Gastroesophageal sphincter (tissue), 3 donors: ENCODE measurements around the gene LGI2.

Experiments
- EP300 ChIP-seq: sonication (generic); formaldehyde crosslinking; IDR thresholded peaks from one replicate; pipeline ENCODE4 v1.6.1; 2017; ENCODE audit warnings: antibody characterized with exemption, mild to moderate bottlenecking
- POLR2AphosphoS5 ChIP-seq: sonication (generic); formaldehyde crosslinking; IDR thresholded peaks from one replicate; pipeline ENCODE4 v1.6.1; 2017; ENCODE audit warnings: antibody characterized with exemption
- TF ChIP-seq, protein P1 (sequence below), 4 experiments: fragments of 200-600 bp in 2 of 4; fragments of 450-650 bp in 2 of 4; sonication (generic) in 1 of 4; IDR thresholded peaks; one replicate each; pipeline ENCODE4 v1.5.1; 2017 to 2019; ENCODE audit warnings: antibody characterized with exemption in 4 of 4, mild to moderate bottlenecking in 2 of 4, moderate library complexity in 2 of 4

DNA sequence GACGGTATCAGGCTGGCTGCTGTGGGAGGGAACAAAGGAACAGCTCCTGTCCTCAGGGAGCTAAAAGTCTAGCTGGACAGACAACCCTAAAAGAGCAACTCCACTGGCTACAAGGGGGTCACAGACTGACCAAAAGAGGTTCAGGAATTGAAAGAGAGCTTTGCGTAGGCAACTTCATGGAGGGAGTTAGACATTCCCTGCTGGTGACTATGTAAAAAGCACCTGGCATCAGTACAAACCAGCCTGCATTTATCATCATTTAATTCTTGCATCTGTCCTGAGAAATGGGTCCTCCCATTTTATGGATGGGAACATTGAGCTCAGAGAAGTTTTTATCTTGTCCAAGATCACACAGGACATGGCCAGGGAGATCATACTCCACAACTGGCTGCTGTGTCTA is 1.4 kb upstream of the LGI2 start:
- TF ChIP-seq, protein P1, sequence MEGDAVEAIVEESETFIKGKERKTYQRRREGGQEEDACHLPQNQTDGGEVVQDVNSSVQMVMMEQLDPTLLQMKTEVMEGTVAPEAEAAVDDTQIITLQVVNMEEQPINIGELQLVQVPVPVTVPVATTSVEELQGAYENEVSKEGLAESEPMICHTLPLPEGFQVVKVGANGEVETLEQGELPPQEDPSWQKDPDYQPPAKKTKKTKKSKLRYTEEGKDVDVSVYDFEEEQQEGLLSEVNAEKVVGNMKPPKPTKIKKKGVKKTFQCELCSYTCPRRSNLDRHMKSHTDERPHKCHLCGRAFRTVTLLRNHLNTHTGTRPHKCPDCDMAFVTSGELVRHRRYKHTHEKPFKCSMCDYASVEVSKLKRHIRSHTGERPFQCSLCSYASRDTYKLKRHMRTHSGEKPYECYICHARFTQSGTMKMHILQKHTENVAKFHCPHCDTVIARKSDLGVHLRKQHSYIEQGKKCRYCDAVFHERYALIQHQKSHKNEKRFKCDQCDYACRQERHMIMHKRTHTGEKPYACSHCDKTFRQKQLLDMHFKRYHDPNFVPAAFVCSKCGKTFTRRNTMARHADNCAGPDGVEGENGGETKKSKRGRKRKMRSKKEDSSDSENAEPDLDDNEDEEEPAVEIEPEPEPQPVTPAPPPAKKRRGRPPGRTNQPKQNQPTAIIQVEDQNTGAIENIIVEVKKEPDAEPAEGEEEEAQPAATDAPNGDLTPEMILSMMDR (IDR thresholded peaks at IDR 0.05): peak in 3 of 4 experiments; percentile 21 to 36 (median 34)
- TF ChIP-seq POLR2AphosphoS5 (no peak), EP300 (no peak)
